HCT116 (cell line): ENCODE results near the gene MFGE8. TPM values are rescaled to one million over a fixed set of nuclear protein-coding genes. Genes with fewer than 3 reads are reported as not detected.

Source experiments
- ATAC-seq: fragments of 200-7000 bp; cut with Tn5 transposase; 2 replicates; pipeline ENCODE4 v1.9.1; 2020; ENCODE audit warnings: mild to moderate bottlenecking, moderate library complexity
- BruUV-seq: library from RNA; stranded (reverse); fragments of 400-500 nt; replicated peaks from 2 replicates; lab custom pipeline; 2021; lab: Mats Ljungman, UMichigan
- CTCF ChIA-PET: fragments of 300-600 bp; sonication (Branson Sonifier 250); formaldehyde crosslinking; loops from one replicate; lab custom pipeline; 2021; ENCODE audit warnings: antibody characterized with exemption; lab: Charles Lee
- POLR2A ChIA-PET: fragments of 300-600, 350-600 bp; sonication (Branson Sonifier 250); formaldehyde crosslinking; loops from one replicate; lab custom pipeline; 2021; ENCODE audit warnings: antibody characterized with exemption; lab: Charles Lee
- RAD21 ChIA-PET, 2 experiments: fragments of 300-600 bp; sonication (Branson Sonifier 250); formaldehyde crosslinking; loops; one replicate each; lab custom pipeline; 2023; ENCODE audit warnings: low total read pairs in 2 of 2; ENCODE audit not compliant: uncharacterized antibody in 2 of 2, unreplicated experiment in 2 of 2, low non-redundant PET in 1 of 2; lab: Charles Lee
- DNase-seq: peaks from one replicate; pipeline ENCODE4 v3.0.0-alpha.2; 2010; ENCODE audit warnings: low read depth, low spot score
- H2AFZ ChIP-seq: fragments of 200-600 bp; shearing (Covaris generic), sonication (generic); 2 replicates; pipeline ENCODE4 v1.6.1; 2017; ENCODE audit warnings: low read depth, mixed run types, mixed read lengths, antibody characterized with exemption, low read length; ENCODE audit not compliant: poor library complexity, severe bottlenecking
- H3K27ac ChIP-seq: 2 replicates; pipeline ENCODE4 v1.5.1; 2012; ENCODE audit warnings: low read depth, low read length
- H3K27me3 ChIP-seq: fragments of 200-600 bp; sonication (generic); 2 replicates; pipeline ENCODE4 v1.6.1; 2016; ENCODE audit warnings: mixed run types, low read length, mixed read lengths; ENCODE audit not compliant: insufficient read depth
- H3K36me3 ChIP-seq, 2 experiments: fragments of 200-500 bp in 1 of 2; fragments of 200-600 bp in 1 of 2; sonication (Bioruptor generic) in 1 of 2; sonication (generic) in 1 of 2; 2 replicates each; pipeline versions ENCODE4 v1.5.1 to v1.6.1; 2014 to 2016; ENCODE audit warnings: low read length in 2 of 2, inconsistent platforms in 1 of 2, mixed read lengths in 1 of 2, mixed run types in 1 of 2; ENCODE audit not compliant: insufficient read depth in 2 of 2, control insufficient read depth in 1 of 2
- H3K4me1 ChIP-seq, 2 experiments: fragments of 200-600 bp in 1 of 2; sonication (generic) in 1 of 2; 2 replicates each; pipeline versions ENCODE4 v1.5.1 to v1.6.1; 2012 to 2017; ENCODE audit warnings: low read length in 2 of 2, inconsistent platforms in 1 of 2, mild to moderate bottlenecking in 1 of 2, mixed read lengths in 1 of 2, mixed run types in 1 of 2, moderate library complexity in 1 of 2; ENCODE audit not compliant: insufficient read depth in 2 of 2, control insufficient read depth in 1 of 2
- H3K4me2 ChIP-seq: fragments of 200-600 bp; sonication (generic); 2 replicates; pipeline ENCODE4 v1.6.1; 2017; ENCODE audit warnings: mixed run types, low read length, mixed read lengths
- H3K4me3 ChIP-seq, 2 experiments: fragments of 200-600 bp in 1 of 2; sonication (generic) in 1 of 2; replicated peaks in 1 of 2; 2 replicates each; pipeline ENCODE4 v1.5.1; 2011 to 2016; ENCODE audit warnings: low read length in 2 of 2, control low read depth in 1 of 2, low read depth in 1 of 2, mild to moderate bottlenecking in 1 of 2, mixed read lengths in 1 of 2, mixed run types in 1 of 2
- H3K79me2 ChIP-seq: fragments of 200-600 bp; sonication (generic); 2 replicates; pipeline ENCODE4 v1.6.1; 2017; ENCODE audit warnings: mild to moderate bottlenecking, mixed run types, low read length, moderate library complexity, mixed read lengths; ENCODE audit not compliant: insufficient read depth
- H3K9ac ChIP-seq: fragments of 200-600 bp; sonication (generic); 2 replicates; pipeline ENCODE4 v1.6.1; 2016; ENCODE audit warnings: low read length, mixed read lengths
- H3K9me2 ChIP-seq: fragments of 200-600 bp; sonication (generic), shearing (Covaris generic); 2 replicates; pipeline ENCODE4 v1.6.1; 2017; ENCODE audit warnings: mixed run types, mild to moderate bottlenecking, moderate library complexity; ENCODE audit not compliant: insufficient read depth
- H3K9me3 ChIP-seq, 2 experiments: fragments of 200-500 bp in 1 of 2; fragments of 200-600 bp in 1 of 2; sonication (Bioruptor generic) in 1 of 2; sonication (generic) in 1 of 2; 2 replicates each; pipeline ENCODE4 v1.6.1; 2014 to 2017; ENCODE audit warnings: low read length in 2 of 2, mixed read lengths in 2 of 2, inconsistent platforms in 1 of 2, low read depth in 1 of 2, mild to moderate bottlenecking in 1 of 2, mixed run types in 1 of 2, moderate library complexity in 1 of 2; ENCODE audit not compliant: control insufficient read depth in 1 of 2, insufficient read depth in 1 of 2
- H4K20me1 ChIP-seq: fragments of 200-600 bp; sonication (generic), shearing (Covaris generic); 2 replicates; pipeline ENCODE4 v1.6.1; 2017; ENCODE audit warnings: mixed run types, mild to moderate bottlenecking, moderate library complexity; ENCODE audit not compliant: insufficient read depth
- CTCF ChIP-seq, 3 experiments: fragments of 200-600 bp in 1 of 3; sonication (generic) in 1 of 3; IDR thresholded peaks in 2 of 3; conservative IDR thresholded peaks in 1 of 3; 2 replicates each; pipeline ENCODE4 v1.5.1; 2012 to 2017; ENCODE audit warnings: low read depth in 2 of 3, low read length in 2 of 3, antibody characterized with exemption in 1 of 3, borderline replicate concordance in 1 of 3, control low read depth in 1 of 3, mild to moderate bottlenecking in 1 of 3, mixed read lengths in 1 of 3, mixed run types in 1 of 3, moderate library complexity in 1 of 3; ENCODE audit not compliant: insufficient read depth in 1 of 3
- EZH2phosphoT487 ChIP-seq: fragments of 200-600 bp; IDR thresholded peaks from 2 replicates; pipeline ENCODE4 v1.6.1; 2018; ENCODE audit warnings: antibody characterized with exemption, borderline replicate concordance
- JUND ChIP-seq: IDR thresholded peaks from 2 replicates; pipeline ENCODE4 v1.6.1; 2012
- MAX ChIP-seq: IDR thresholded peaks from 2 replicates; pipeline ENCODE4 v1.6.1; 2012
- POLR2A ChIP-seq: IDR thresholded peaks from 2 replicates; pipeline ENCODE4 v1.7.0; 2011; ENCODE audit warnings: borderline replicate concordance; ENCODE audit not compliant: insufficient read depth, insufficient read length; ENCODE audit errors: extremely low read depth
- POLR2AphosphoS5 ChIP-seq: IDR thresholded peaks from 2 replicates; pipeline ENCODE4 v1.6.1; 2011; ENCODE audit warnings: mild to moderate bottlenecking, low read depth, low read length, moderate library complexity
- RAD21 ChIP-seq: IDR thresholded peaks from 2 replicates; pipeline ENCODE4 v1.6.1; 2012; ENCODE audit warnings: low read depth, mild to moderate bottlenecking
- REST ChIP-seq: IDR thresholded peaks from 2 replicates; pipeline ENCODE4 v1.6.1; 2012; ENCODE audit warnings: low read depth
- SIN3A ChIP-seq: IDR thresholded peaks from 2 replicates; pipeline ENCODE4 v1.6.1; 2012; ENCODE audit warnings: low read depth
- SRF ChIP-seq: IDR thresholded peaks from 2 replicates; pipeline ENCODE4 v1.6.1; 2012; ENCODE audit warnings: low read depth
- YY1 ChIP-seq: IDR thresholded peaks from 2 replicates; pipeline ENCODE4 v1.6.1; 2011; ENCODE audit warnings: low read length, low read depth, moderate library complexity, mild to moderate bottlenecking; ENCODE audit not compliant: insufficient replicate concordance; ENCODE audit errors: extremely low read depth
- ZBTB33 ChIP-seq: IDR thresholded peaks from 2 replicates; pipeline ENCODE4 v1.6.1; 2011; ENCODE audit warnings: mild to moderate bottlenecking, low read length, moderate library complexity; ENCODE audit not compliant: insufficient replicate concordance; ENCODE audit errors: extremely low read depth
- intact Hi-C: fragments of 100-400 bp; cut with micrococcal nuclease; formaldehyde crosslinking; loops from 2 replicates; pipeline ENCODE4 v1.10.0; 2022
- total RNA-seq: library from RNA; stranded (reverse); gene quantifications from one replicate; pipeline ENCODE4 v1.2.1, GENCODE V29; 2021; ENCODE audit not compliant: unreplicated experiment

Gene MFGE8
- total RNA-seq, 1 experiment from 2014 or later = 70.7 TPM

- Histone ChIP-seq H2AFZ (no peak overlapping the region), H4K20me1 (no peaks in the 10 kb centered on the region), H3K9me3 (no peaks in the 10 kb centered on the region), H3K9ac (no peak overlapping the region), H3K4me3 (no peak overlapping the region), H3K9me2 (no peaks in the 10 kb centered on the region), H3K27ac (no peak overlapping the region), H3K79me2 (no peaks in the 10 kb centered on the region), H3K36me3 (no peaks in the 10 kb centered on the region), H3K27me3 (peaks cover 4% of the 10 kb centered on the region; the same call in 1 of the 2 replicates), H3K4me1 (peaks cover 0 to 3% of the 10 kb centered on the region in 2 experiments; a peak in 1 of 4 replicates), H3K4me2 (no peak overlapping the region)
- BruUV-seq = no TSS peak
- TF ChIP-seq CTCF (IDR thresholded peaks at IDR 0.05 in 2 of 3, conservative IDR thresholded peaks at IDR 0.05 in 1 of 3; ENCODE audit: borderline replicate concordance in 1 of 3, insufficient read depth in 1 of 3, low read depth in 2 of 3, low read length in 2 of 3) = no peak
- TF ChIP-seq ZBTB33 = no peak
- TF ChIP-seq POLR2A = no peak
- ChIA-PET CTCF (no interaction called here), RAD21 (no interaction called here), POLR2A (no interaction called here)
- ATAC-seq (no peak), DNase-seq (no peak)
- intact Hi-C loops = no loop called here
These were observed 40.5 kb downstream of the MFGE8 start for GRCh38 chr15:88872706-88873105.

GRCh38 chr15:88872106-88872505 lies 41.1 kb downstream of the MFGE8 start:
- Histone ChIP-seq H3K36me3 (no peaks in the 10 kb centered on the region), H3K4me2 (no peak overlapping the region), H3K79me2 (no peaks in the 10 kb centered on the region), H3K9ac (no peak overlapping the region), H3K4me3 (no peak overlapping the region), H3K27ac (no peak overlapping the region), H4K20me1 (no peaks in the 10 kb centered on the region), H3K27me3 (peaks cover 4% of the 10 kb centered on the region; the same call in 1 of the 2 replicates), H2AFZ (no peak overlapping the region), H3K9me3 (no peaks in the 10 kb centered on the region), H3K4me1 (peaks cover 0 to 3% of the 10 kb centered on the region in 2 experiments; a peak in 1 of 4 replicates), H3K9me2 (no peaks in the 10 kb centered on the region)
- ChIA-PET CTCF (no interaction called here), RAD21 (no interaction called here), POLR2A (no interaction called here)
- no TSS peak for BruUV-seq
- ATAC-seq (no peak), DNase-seq (no peak)
- intact Hi-C loops = no loop called here
- TF ChIP-seq RAD21 (no peak), POLR2A (no peak), JUND (no peak), EZH2phosphoT487 (no peak), SRF (no peak), SIN3A (no peak), REST (no peak), MAX (no peak), POLR2AphosphoS5 (no peak), YY1 (no peak)
